Mucosa of stomach (tissue), 1 donor: ENCODE data around the gene SRRM1.
"Not testable (repeated sequence)": the region's sequence is repeated elsewhere in the genome, so short reads cannot be mapped to it uniquely, and the experiment has no call there.

ENCODE experiments used
- H3K27me3 ChIP-seq: one replicate; pipeline ENCODE4 v1.7.0; 2013; ENCODE audit warnings: mild to moderate bottlenecking, low read length; ENCODE audit not compliant: control insufficient read depth, insufficient read depth
- H3K36me3 ChIP-seq: one replicate; pipeline ENCODE4 v1.7.0; 2013; ENCODE audit warnings: low read length; ENCODE audit not compliant: control insufficient read depth, insufficient read depth
- H3K4me1 ChIP-seq: one replicate; pipeline ENCODE4 v1.7.0; 2013; ENCODE audit warnings: mild to moderate bottlenecking, low read length; ENCODE audit not compliant: control insufficient read depth, insufficient read depth
- H3K4me3 ChIP-seq: one replicate; pipeline ENCODE4 v1.7.0; 2013; ENCODE audit warnings: low read length
- H3K9ac ChIP-seq: one replicate; pipeline ENCODE4 v1.7.0; 2013; ENCODE audit warnings: mild to moderate bottlenecking, low read length, moderate library complexity
- H3K9me3 ChIP-seq: one replicate; pipeline ENCODE4 v1.7.0; 2013; ENCODE audit warnings: mild to moderate bottlenecking, low read length, moderate library complexity; ENCODE audit not compliant: control insufficient read depth
- donor health status: Pancreatic carcinoma.

SRRM1 gene

GRCh38 chr1:24683713-24684162, 40.6 kb downstream of the SRRM1 start:
- no peak overlapping the region for H3K9ac ChIP-seq
- H3K4me3 ChIP-seq = no peak overlapping the region
- H3K27me3 ChIP-seq = no peaks in the 10 kb centered on the region
- no peaks in the 10 kb centered on the region for H3K9me3 ChIP-seq
- no peaks in the 10 kb centered on the region for H3K36me3 ChIP-seq
- H3K4me1 ChIP-seq = peaks cover 6% of the 10 kb centered on the region

GRCh38 chr1:24688033-24688432, 44.9 kb downstream of the SRRM1 start:
- H3K27me3 ChIP-seq = no peaks in the 10 kb centered on the region
- peaks cover 8% of the 10 kb centered on the region for H3K4me1 ChIP-seq
- H3K9me3 ChIP-seq = no peaks in the 10 kb centered on the region
- H3K36me3 ChIP-seq = no peaks in the 10 kb centered on the region
- no peak overlapping the region for H3K9ac ChIP-seq
- no peak overlapping the region for H3K4me3 ChIP-seq

GRCh38 chr1:24688621-24689195, 45.6 kb downstream of the SRRM1 start:
- H3K9me3 ChIP-seq = no peaks in the 10 kb centered on the region
- H3K4me1 ChIP-seq = peaks cover 8% of the 10 kb centered on the region
- no peak overlapping the region for H3K4me3 ChIP-seq
- H3K9ac ChIP-seq = no peak overlapping the region
- H3K27me3 ChIP-seq = no peaks in the 10 kb centered on the region
- no peaks in the 10 kb centered on the region for H3K36me3 ChIP-seq

GRCh38 chr1:24691051-24691450, 47.9 kb downstream of the SRRM1 start:
- H3K9ac ChIP-seq = no peak overlapping the region
- no peaks in the 10 kb centered on the region for H3K9me3 ChIP-seq
- H3K36me3 ChIP-seq = no peaks in the 10 kb centered on the region
- H3K27me3 ChIP-seq = no peaks in the 10 kb centered on the region
- H3K4me3 ChIP-seq = no peak overlapping the region
- H3K4me1 ChIP-seq = peaks cover 29% of the 10 kb centered on the region

- Histone ChIP-seq H3K9me3 (no peaks in the 10 kb centered on the region), H3K4me1 (peaks cover 29% of the 10 kb centered on the region), H3K27me3 (no peaks in the 10 kb centered on the region), H3K36me3 (no peaks in the 10 kb centered on the region), H3K4me3 (no peak overlapping the region), H3K9ac (no peak overlapping the region)
Observed at GRCh38 chr1:24692351-24692980, 49.4 kb downstream of the SRRM1 start.

- Histone ChIP-seq H3K27me3 (no peaks in the 10 kb centered on the region), H3K4me3 (no peak overlapping the region), H3K9ac (no peak overlapping the region), H3K9me3 (no peaks in the 10 kb centered on the region), H3K4me1 (peaks cover 25% of the 10 kb centered on the region), H3K36me3 (no peaks in the 10 kb centered on the region)
Observed at GRCh38 chr1:24693827-24694379, 50.8 kb downstream of the SRRM1 start.

GRCh38 chr1:24694380-24694843, 51.3 kb downstream of the SRRM1 start:
- Histone ChIP-seq H3K9me3 (no peaks in the 10 kb centered on the region), H3K36me3 (no peaks in the 10 kb centered on the region), H3K27me3 (no peaks in the 10 kb centered on the region), H3K4me3 (no peak overlapping the region), H3K9ac (no peak overlapping the region), H3K4me1 (peaks cover 25% of the 10 kb centered on the region)

- Histone ChIP-seq H3K4me1 (peaks cover 25% of the 10 kb centered on the region), H3K9me3 (no peaks in the 10 kb centered on the region), H3K4me3 (no peak overlapping the region), H3K36me3 (no peaks in the 10 kb centered on the region), H3K27me3 (no peaks in the 10 kb centered on the region), H3K9ac (no peak overlapping the region)
Observed at GRCh38 chr1:24695202-24695974, 52.3 kb downstream of the SRRM1 start.

GRCh38 chr1:24696041-24696755, 53.1 kb downstream of the SRRM1 start:
- H3K9ac ChIP-seq = no peak overlapping the region
- no peaks in the 10 kb centered on the region for H3K27me3 ChIP-seq
- no peaks in the 10 kb centered on the region for H3K36me3 ChIP-seq
- H3K4me1 ChIP-seq = peaks cover 25% of the 10 kb centered on the region
- H3K9me3 ChIP-seq = no peaks in the 10 kb centered on the region
- no peak overlapping the region for H3K4me3 ChIP-seq

- Histone ChIP-seq H3K4me3 (no peak overlapping the region), H3K9me3 (no peaks in the 10 kb centered on the region), H3K9ac (no peak overlapping the region), H3K4me1 (peaks cover 25% of the 10 kb centered on the region), H3K27me3 (no peaks in the 10 kb centered on the region), H3K36me3 (no peaks in the 10 kb centered on the region)
Observed at GRCh38 chr1:24696756-24697330, 53.7 kb downstream of the SRRM1 start.

GRCh38 chr1:24697453-24698001, 54.4 kb downstream of the SRRM1 start:
- peaks cover 25% of the 10 kb centered on the region for H3K4me1 ChIP-seq
- not testable (repeated sequence) for H3K27me3 ChIP-seq, H3K9me3 ChIP-seq, H3K4me3 ChIP-seq, H3K36me3 ChIP-seq, H3K9ac ChIP-seq
